ENCODE data around the gene ADARB1. TPM values are rescaled to one million over a fixed set of nuclear protein-coding genes. Genes with fewer than 3 reads are reported as not detected.

The ADARB1 gene
- total and polyA plus RNA-seq, 2 of the 8 experiments (the other 6 are each of a cell fraction or from before 2014, with no cell fraction given), result 4.7 to 14.9 TPM

GRCh38 chr21:45210461-45210983 is 136.1 kb downstream of the ADARB1 start:
- H3K27ac ChIP-seq (ENCODE audit: low read depth, low read length), result no peak overlapping the region
- H4K91ac ChIP-seq (replicated peaks; ENCODE audit: insufficient read length, low read length), result no peak overlapping the region
- no peak overlapping the region for H2BK5ac ChIP-seq (ENCODE audit: low read depth, low read length)
- no peaks in the 10 kb centered on the region for H3K79me1 ChIP-seq (ENCODE audit: low read depth, low read length)
- H3K23ac ChIP-seq (ENCODE audit: insufficient read length), result no peak overlapping the region
- TF ChIP-seq TCF12 (IDR thresholded peaks at IDR 0.05; ENCODE audit: low read depth, low read length), result no peak
- no peak for TF ChIP-seq RXRA (IDR thresholded peaks at IDR 0.05; ENCODE audit: insufficient read depth, low read depth, low read length)
- no peak for TF ChIP-seq MAX (IDR thresholded peaks at IDR 0.05)
- TF ChIP-seq CTCF (IDR thresholded peaks at IDR 0.05; ENCODE audit: control extremely low read depth in 1 of 3, insufficient read depth in 1 of 3, low read depth in 1 of 3, low read length in 3 of 3), result no peak
- no peak for TF ChIP-seq POLR2AphosphoS5 (IDR thresholded peaks at IDR 0.05; ENCODE audit: low read depth, low read length)
- TF ChIP-seq ATF3 (IDR thresholded peaks at IDR 0.05; ENCODE audit: insufficient read depth, low read depth, low read length), result no peak
- TF ChIP-seq GTF2F1 (IDR thresholded peaks at IDR 0.05; ENCODE audit: borderline replicate concordance, low read depth, low read length), result no peak
- TF ChIP-seq EZH2 (IDR thresholded peaks at IDR 0.05; ENCODE audit: low read depth, low read length, severe bottlenecking), result no peak
- no peak for TF ChIP-seq USF2 (IDR thresholded peaks at IDR 0.05; ENCODE audit: low read length)
- no peak overlapping the region for H2BK12ac ChIP-seq (ENCODE audit: low read depth, low read length)
- no peaks in the 10 kb centered on the region for H3K9me3 ChIP-seq (ENCODE audit: insufficient read depth in 2 of 2, low read depth in 1 of 2, low read length in 1 of 2)
- no peak overlapping the region for H4K5ac ChIP-seq (ENCODE audit: insufficient read length, low read depth, low read length)
- H3K9ac ChIP-seq (replicated peaks in 1 of 4; ENCODE audit: extremely low read depth in 1 of 4, low read depth in 3 of 4, low read length in 3 of 4), result no peak overlapping the region
- ChIA-PET CTCF (ENCODE audit: partially characterized antibody) (interaction anchor here (0.5 to 1.6 kb wide), 7 partner anchors 11 to 489 kb away, joined by 3 to 9 read pairs (median 3); no protein-coding TSS in a partner anchor), POLR2A (ENCODE audit: partially characterized antibody) (no interaction called here)
- no peaks in the 10 kb centered on the region; a peak in 1 of 7 replicates for H3K27me3 ChIP-seq (replicated peaks in 1 of 4; ENCODE audit: control insufficient read depth in 3 of 4, extremely low read depth in 1 of 4, insufficient read depth in 3 of 4, low read length in 3 of 4)
- H3K4me2 ChIP-seq (ENCODE audit: insufficient read depth in 1 of 2, low read depth in 2 of 2, low read length in 2 of 2), result no peak overlapping the region
- H3K4ac ChIP-seq (replicated peaks; ENCODE audit: insufficient read length, low read depth, low read length), result no peak overlapping the region
- no peaks in the 10 kb centered on the region for H3K36me3 ChIP-seq (ENCODE audit: control insufficient read depth in 2 of 4, insufficient read depth in 4 of 4, low read length in 3 of 4)
- H2BK120ac ChIP-seq (replicated peaks; ENCODE audit: low read depth, low read length), result no peak overlapping the region
- H3K23me2 ChIP-seq (ENCODE audit: low read depth, low read length), result peaks cover 2% of the 10 kb centered on the region; the same call in 1 of the 2 replicates
- no peak overlapping the region for H2AFZ ChIP-seq (ENCODE audit: low read length)
- no peak overlapping the region for H3K14ac ChIP-seq (ENCODE audit: insufficient read length)
- DNase-seq (ENCODE audit: low read depth in 1 of 2, low spot score in 2 of 2), result no peak
- no peak overlapping the region; the same call in 1 of the 2 replicates for H4K8ac ChIP-seq (ENCODE audit: extremely low read depth, insufficient read depth, low read length)
- H4K20me1 ChIP-seq (replicated peaks in 1 of 2; ENCODE audit: control insufficient read depth in 1 of 2, insufficient read depth in 2 of 2, low read length in 2 of 2), result no peaks in the 10 kb centered on the region
- H3K18ac ChIP-seq (ENCODE audit: extremely low read depth, low read length), result no peak overlapping the region
- H3K56ac ChIP-seq (replicated peaks; ENCODE audit: insufficient read length, low read depth, low read length), result no peak overlapping the region
- no peaks in the 10 kb centered on the region for H3K4me1 ChIP-seq (replicated peaks in 1 of 4; ENCODE audit: control insufficient read depth in 3 of 4, insufficient read depth in 4 of 4, low read length in 3 of 4)
- H2AK5ac ChIP-seq (ENCODE audit: low read depth, low read length), result no peak overlapping the region
- no peak overlapping the region for H2BK20ac ChIP-seq (ENCODE audit: low read length)
- no peak for FAIRE-seq
- no peaks in the 10 kb centered on the region for H3K79me2 ChIP-seq (ENCODE audit: control insufficient read depth in 1 of 2, insufficient read depth in 2 of 2, low read length in 2 of 2)
- H2BK15ac ChIP-seq (ENCODE audit: low read length), result no peak overlapping the region
- WGBS, 2 experiments (ENCODE audit: extremely low coverage in 1 of 2, insufficient coverage in 1 of 2, insufficient read length in 1 of 2, insufficient replicate concordance in 2 of 2, low coverage in 1 of 2, low lambda C conversion rate in 2 of 2, missing lambda C conversion rate in 1 of 2), result 91% methylated on average over 12 of the region's 12 CpGs; no CpG with 5 or more reads in 1 of the 2 experiments
- H3K4me3 ChIP-seq (ENCODE audit: extremely low read depth in 1 of 4, insufficient read depth in 2 of 4, low read depth in 3 of 4, low read length in 4 of 4), result no peak overlapping the region

Measured in H1 (cell line).